NCI-H2196 treated with DMSO at 0.1 percent for 48 hours (cell line): ENCODE results near the gene C10orf105.

Experiments used
- DNase-seq: peaks from one replicate; lab custom pipeline; 2025; ENCODE audit not compliant: unreplicated experiment; lab: John Stamatoyannopoulos, UW

The C10orf105 gene

GRCh38 chr10:71717056-71717455 lies 2.5 kb downstream of the C10orf105 start:
- DNase-seq, result no peak

DNA sequence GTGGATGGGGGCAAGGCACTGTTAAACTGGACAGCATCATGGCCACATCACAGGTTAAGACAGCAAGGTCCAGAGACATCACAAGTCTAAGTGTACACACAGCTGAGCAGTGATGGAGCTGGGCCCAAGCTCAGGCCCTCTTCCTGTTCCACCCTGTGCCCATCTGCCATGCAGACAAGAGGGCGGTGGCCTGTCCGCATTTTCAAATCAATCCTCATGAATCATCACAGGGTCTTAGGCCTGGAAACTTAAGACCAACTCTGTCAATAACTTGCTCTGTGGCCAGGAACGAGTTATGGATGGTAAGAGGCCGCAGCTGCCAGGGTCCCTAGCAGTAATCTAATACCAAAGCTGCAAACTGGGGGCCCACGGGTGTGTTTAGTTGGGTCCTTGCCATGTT lies 3.2 kb downstream of the C10orf105 start:
- no peak for DNase-seq

DNA sequence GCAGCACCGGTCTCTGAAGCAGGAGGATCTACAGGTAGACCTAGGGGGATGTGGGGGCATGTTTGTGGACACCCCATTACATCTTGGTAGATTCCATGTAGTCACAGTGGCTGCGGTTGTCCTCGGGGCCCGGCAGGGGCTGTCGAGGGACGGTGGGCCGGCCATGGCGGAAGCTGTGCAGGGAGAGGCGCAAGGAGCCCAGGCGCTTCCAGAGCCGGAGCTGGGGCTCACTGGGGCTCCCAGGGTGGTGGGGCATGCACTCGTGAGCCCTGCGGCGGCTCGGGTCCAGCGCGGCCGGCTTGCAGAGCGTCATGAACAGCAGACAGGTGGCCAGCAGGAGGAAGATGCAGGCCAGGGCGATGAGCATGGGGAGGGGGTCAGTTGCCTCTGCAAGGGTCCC lies 3.7 kb downstream of the C10orf105 start:
- DNase-seq, result no peak

DNA sequence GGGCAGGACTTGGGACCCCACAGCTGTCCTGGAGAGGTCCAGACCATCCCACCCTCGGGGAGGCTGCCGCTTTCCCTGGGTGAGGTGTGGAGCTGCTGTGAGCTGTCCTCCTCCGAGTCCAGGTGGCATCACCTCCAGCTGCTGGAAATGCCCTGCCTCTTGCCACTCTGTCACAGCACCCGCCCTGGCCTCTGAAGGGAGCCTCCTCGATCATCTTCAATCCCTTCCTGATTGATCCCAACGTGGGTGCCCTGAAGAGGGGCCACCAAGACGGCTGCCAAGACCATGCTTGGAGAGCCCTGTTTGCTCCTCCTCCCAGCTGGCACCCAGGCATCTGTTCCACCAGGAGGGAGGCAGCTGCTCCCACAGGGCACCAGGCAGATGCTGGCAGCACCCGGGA lies 4.6 kb downstream of the C10orf105 start:
- no peak for DNase-seq

DNA sequence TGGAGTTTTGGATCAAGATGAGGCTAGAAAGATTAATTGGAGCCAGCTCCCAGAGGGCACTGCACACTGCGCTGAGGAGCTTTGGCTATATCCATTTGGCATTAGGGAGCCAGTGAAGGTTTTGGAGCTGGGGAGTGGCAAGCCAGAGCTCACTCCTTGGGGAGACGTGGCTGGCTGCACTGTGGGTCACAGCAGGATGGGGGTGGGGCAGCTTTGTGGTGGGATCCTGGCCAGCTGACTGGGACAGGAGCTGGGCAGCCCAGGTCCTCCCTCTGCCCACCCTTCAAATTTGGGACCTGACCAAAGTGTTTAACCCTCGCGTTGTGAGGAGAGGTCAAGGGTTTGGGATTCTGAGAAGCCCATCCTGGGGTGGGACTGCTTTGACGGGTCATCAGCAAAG lies 5.0 kb downstream of the C10orf105 start:
- no peak for DNase-seq

DNA sequence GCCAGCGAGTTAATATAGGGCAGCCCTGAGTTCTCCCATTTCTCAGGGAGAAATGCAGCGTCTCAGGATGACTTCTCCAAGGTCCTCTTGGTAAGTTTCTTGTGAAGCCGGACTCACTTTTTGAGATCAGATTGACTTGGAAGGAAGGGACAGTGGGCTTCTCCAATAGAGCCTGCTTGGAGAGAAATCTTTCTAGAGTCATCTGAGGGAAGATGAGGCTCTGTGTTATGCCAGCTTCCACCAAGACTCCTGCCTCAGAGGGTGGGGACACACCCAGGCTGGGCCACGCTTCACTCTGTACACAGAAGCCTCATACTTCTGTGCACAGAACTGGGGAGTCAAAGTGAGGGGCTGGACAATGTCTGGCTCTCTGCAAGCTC lies 5.6 kb downstream of the C10orf105 start:
- no peak for DNase-seq

- no peak for DNase-seq
These were observed 6.2 kb downstream of the C10orf105 start for GRCh38 chr10:71713135-71714030.

DNA sequence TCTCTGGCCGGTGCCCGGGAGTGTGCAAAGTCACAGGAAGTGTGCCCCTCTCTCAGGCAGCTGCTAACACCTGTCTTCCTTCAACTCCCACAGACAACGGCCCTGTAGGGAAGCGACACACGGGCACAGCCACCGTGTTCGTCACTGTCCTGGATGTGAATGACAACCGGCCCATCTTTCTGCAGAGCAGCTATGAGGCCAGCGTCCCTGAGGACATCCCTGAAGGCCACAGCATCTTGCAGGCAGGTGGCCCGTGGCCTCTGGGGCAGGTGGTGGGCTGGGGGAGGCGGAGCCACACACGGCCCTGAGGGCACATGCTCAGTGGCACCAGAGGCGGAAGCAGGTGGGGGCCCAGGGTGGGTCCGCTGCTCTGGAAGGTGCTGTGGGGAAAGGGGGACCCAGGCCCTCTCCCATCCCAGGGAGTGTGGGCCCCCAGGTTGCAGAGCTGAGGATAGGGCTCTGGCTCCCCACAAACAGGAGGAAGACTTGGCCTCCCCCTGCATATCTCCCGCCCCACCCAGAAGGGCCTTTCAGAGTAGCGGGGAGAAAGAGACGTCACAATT lies 6.9 kb downstream of the C10orf105 start:
- DNase-seq, result no peak

DNA sequence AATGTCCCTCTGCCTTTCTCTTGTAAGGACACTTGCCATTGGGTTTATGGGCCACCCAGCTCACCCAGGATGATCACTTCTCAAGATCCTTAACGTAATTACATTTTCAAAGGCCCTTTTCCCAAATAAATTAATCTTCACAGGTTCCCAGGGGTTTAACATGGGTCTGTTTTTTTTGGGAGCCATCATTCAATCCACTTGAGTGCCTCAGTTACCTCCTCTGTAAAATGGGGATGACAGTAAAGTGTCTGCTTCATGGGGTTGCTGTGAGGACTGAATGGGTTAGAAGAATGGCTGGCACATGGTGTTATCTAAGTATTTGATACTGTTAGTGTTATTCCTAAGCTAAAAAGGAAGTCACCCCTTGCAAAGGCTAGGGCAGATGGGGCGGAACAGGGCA lies 7.4 kb downstream of the C10orf105 start:
- no peak for DNase-seq

GRCh38 chr10:71711052-71711623 lies 8.4 kb downstream of the C10orf105 start:
- DNase-seq, result no peak

DNA sequence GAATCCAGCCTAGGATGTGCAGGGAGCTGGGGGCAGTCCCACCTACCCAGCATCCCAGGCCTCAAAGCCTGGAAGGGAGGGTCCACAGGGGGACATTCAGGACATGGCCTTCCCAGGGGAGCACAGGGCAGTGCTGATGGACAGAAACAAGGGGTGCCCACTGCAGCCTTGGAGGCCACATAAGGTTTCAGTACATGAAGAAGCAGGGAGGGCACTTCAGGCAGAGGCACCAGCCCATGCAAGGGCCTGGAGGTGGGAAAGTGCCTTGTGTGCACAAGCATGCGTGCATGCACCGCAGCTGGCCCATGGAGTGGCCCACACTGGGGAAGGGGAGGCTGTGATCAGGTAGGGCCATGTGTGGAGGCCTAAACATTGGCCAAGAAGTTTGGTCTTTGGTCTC lies 9.1 kb downstream of the C10orf105 start:
- no peak for DNase-seq

GRCh38 chr10:71708897-71709882 lies 10.4 kb downstream of the C10orf105 start:
- DNase-seq, result no peak

DNA sequence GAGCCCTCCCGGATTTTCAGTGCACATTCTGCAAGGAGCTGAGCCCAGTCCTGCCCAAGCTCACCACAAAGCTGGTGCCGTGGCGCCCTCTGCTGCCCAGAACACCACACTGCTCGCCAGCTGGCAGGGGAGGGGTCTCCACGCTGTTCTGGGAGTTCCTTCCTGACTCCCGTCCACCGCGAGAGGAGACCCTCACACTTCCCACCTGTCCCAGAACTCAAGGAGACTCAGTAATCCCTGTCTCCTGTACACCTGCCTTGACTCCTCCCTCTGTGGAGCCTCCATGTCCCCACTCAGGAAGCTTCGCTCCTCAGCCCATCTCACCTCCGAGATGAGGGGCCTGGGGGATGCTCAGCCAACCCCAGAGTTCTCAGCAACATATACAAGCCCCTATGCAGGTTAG lies 11.3 kb downstream of the C10orf105 start:
- DNase-seq, result no peak

DNA sequence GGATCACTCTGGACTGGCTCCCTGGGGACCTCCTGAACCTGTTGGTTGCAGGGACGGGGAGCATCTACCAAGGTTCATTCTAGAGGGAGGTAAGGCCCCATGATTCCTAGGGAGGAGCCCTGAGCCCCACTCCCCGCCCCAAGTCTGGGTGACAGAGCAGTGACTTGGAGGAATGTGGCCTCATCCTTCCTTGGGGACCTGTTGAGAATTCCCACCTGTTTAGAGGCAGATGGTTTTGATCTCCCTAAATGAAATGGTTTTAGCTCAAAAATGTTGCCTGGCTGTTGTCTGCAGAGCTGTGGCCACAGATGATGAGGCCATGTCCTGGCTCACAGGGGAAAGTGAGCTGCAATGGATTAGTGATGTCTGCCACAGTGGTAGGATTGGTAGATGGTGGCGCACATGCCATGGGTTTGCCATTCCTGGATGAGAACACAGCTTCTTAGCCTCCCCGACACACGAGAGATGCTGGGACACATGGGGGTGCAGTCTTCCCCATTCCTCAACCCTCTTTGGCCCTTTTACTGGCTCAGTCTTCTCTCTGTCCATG lies 12.3 kb downstream of the C10orf105 start:
- no peak for DNase-seq

DNA sequence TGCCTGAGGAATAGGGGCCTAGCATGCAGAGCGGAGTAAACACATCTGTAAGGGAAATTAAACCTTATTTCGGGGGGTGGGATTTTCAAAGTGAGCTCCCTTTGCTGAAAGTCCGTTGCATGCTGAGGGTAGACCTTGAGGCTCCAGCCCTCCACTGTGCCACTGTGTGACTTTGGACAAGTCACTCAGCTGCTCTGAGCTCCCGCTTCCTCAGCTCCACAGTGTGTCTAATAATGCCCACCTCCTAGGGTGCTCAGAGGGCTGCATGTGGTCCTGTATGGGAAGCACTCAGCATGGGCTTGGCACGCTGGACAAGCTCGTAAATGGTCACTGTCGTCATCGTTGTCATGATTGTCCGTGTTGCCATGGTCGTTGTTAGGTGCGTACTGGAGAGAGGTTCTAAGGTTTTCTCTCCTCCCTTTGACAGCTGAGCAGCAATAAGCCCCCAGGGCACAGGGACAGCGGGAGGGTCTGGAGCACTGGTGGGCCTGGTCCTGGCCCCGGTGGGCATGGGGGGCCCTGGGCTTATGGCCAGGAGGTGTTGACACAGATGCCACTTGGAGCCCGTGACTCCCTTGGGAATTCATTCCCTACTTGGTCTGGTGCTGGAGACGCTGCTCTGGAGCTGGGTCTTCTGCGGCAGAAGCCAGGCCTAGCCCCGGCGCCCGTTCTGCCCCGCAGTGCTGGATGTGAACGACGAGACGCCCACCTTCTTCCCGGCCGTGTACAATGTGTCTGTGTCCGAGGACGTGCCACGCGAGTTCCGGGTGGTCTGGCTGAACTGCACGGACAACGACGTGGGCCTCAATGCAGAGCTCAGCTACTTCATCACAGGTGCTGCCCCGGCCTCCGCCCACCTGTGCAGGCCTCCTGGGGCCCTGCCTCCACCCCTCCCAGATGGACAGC lies 13.1 kb downstream of the C10orf105 start:
- no peak for DNase-seq

GRCh38 chr10:71705582-71705981 lies 14.0 kb downstream of the C10orf105 start:
- no peak for DNase-seq

GRCh38 chr10:71704816-71705215 lies 14.8 kb downstream of the C10orf105 start:
- no peak for DNase-seq

- no peak for DNase-seq
These were observed 16.0 kb downstream of the C10orf105 start for GRCh38 chr10:71703577-71703976.

DNA sequence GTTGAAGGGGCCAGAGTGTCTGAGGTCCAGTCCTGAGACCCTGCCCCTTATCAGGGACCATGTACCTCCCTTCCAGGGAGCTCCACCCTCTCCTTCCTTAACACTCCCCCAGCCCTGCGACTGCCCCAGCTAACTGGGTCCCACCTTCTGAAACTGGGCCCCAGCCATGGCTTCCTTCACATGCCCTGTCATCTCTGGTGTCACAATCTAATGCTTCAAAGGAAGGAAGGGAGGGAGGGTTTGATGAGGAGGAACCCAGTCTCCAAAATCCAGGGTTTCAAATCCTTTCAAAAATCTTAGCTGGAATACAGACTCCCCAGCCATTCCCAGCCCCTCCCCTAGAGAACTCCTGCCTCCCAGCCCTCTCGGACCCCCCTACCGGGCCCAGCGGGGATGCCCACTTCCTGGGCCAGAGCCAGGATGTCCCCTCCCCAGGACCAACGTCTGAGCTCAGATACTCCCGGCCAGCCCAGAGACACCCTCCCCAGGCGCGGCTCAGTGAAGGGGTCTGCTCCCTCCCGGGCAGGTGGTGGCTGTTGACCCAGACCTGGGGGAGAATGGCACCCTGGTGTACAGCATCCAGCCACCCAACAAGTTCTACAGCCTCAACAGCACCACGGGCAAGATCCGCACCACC lies 18.0 kb downstream of the C10orf105 start:
- no peak for DNase-seq
